Nephron (organoid): ENCODE data around the gene CNKSR3.

Experiments
- H3K27ac Mint-ChIP-seq, 3 experiments: 2 replicates each; pipeline ENCODE4 v1.8.0; 2020; ENCODE audit warnings: mixed read lengths in 3 of 3, mild to moderate bottlenecking in 2 of 3, moderate library complexity in 1 of 3
- H3K27me3 Mint-ChIP-seq: 2 replicates; pipeline ENCODE4 v1.8.0; 2021; ENCODE audit warnings: low read depth, mild to moderate bottlenecking, moderate library complexity, mixed read lengths
- H3K36me3 Mint-ChIP-seq: 2 replicates; pipeline ENCODE4 v1.8.0; 2020; ENCODE audit warnings: low read depth, mixed read lengths
- H3K4me1 Mint-ChIP-seq: 2 replicates; pipeline ENCODE4 v1.8.0; 2020; ENCODE audit warnings: mixed read lengths
- H3K4me3 Mint-ChIP-seq, 3 experiments: 2 replicates each; pipeline ENCODE4 v1.8.0; 2020; ENCODE audit warnings: mild to moderate bottlenecking in 3 of 3, mixed read lengths in 3 of 3, moderate library complexity in 2 of 3
- H3K9me3 Mint-ChIP-seq: 2 replicates; pipeline ENCODE4 v1.8.0; 2020; ENCODE audit warnings: mixed read lengths
- TF ChIP-seq, protein P1 (sequence below), 3 experiments: fragments of 200-600 bp; sonication (generic); IDR thresholded peaks; one replicate each; pipeline ENCODE4 v1.5.0; 2021; ENCODE audit warnings: antibody characterized with exemption in 3 of 3; ENCODE audit not compliant: unreplicated experiment in 3 of 3

Gene CNKSR3

GRCh38 chr6:154500769-154501577 is 9.5 kb downstream of the CNKSR3 start:
- H3K4me1 Mint-ChIP-seq, result peaks cover 68% of the 10 kb centered on the region
- peaks cover 37% of the 10 kb centered on the region for H3K36me3 Mint-ChIP-seq
- H3K27ac Mint-ChIP-seq, result peak overlapping the region; percentile 9 to 85 (median 62)
- no peaks in the 10 kb centered on the region for H3K27me3 Mint-ChIP-seq
- TF ChIP-seq, protein P1, sequence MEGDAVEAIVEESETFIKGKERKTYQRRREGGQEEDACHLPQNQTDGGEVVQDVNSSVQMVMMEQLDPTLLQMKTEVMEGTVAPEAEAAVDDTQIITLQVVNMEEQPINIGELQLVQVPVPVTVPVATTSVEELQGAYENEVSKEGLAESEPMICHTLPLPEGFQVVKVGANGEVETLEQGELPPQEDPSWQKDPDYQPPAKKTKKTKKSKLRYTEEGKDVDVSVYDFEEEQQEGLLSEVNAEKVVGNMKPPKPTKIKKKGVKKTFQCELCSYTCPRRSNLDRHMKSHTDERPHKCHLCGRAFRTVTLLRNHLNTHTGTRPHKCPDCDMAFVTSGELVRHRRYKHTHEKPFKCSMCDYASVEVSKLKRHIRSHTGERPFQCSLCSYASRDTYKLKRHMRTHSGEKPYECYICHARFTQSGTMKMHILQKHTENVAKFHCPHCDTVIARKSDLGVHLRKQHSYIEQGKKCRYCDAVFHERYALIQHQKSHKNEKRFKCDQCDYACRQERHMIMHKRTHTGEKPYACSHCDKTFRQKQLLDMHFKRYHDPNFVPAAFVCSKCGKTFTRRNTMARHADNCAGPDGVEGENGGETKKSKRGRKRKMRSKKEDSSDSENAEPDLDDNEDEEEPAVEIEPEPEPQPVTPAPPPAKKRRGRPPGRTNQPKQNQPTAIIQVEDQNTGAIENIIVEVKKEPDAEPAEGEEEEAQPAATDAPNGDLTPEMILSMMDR (IDR thresholded peaks at IDR 0.05; ENCODE audit: unreplicated experiment in 3 of 3), result peak; percentile 40 to 56 (median 42)
- no peaks in the 10 kb centered on the region for H3K9me3 Mint-ChIP-seq
- no peak overlapping the region for H3K4me3 Mint-ChIP-seq

- Mint-ChIP-seq H3K4me3 (no peak overlapping the region), H3K27me3 (no peaks in the 10 kb centered on the region)
- TF ChIP-seq, protein P1 (IDR thresholded peaks at IDR 0.05; ENCODE audit: unreplicated experiment in 3 of 3), result no peak
Measured at GRCh38 chr6:154499855-154500589, 10.5 kb downstream of the CNKSR3 start.

GRCh38 chr6:154498340-154498934 is 12.0 kb downstream of the CNKSR3 start:
- no peak overlapping the region for H3K4me3 Mint-ChIP-seq
- H3K9me3 Mint-ChIP-seq, result no peaks in the 10 kb centered on the region
- no peaks in the 10 kb centered on the region for H3K27me3 Mint-ChIP-seq
- peaks cover 54% of the 10 kb centered on the region for H3K4me1 Mint-ChIP-seq
- peaks cover 29% of the 10 kb centered on the region for H3K36me3 Mint-ChIP-seq
- TF ChIP-seq, protein P1 (IDR thresholded peaks at IDR 0.05; ENCODE audit: unreplicated experiment in 3 of 3), result no peak
- peak overlapping the region in 2 of 3 experiments; percentile 12 to 85 for H3K27ac Mint-ChIP-seq

More at GRCh38 chr6:154499855-154500589, 10.5 kb downstream of the CNKSR3 start:
- Mint-ChIP-seq H3K27ac (peak overlapping the region; percentile 5 to 85 (median 46)), H3K36me3 (peaks cover 38% of the 10 kb centered on the region), H3K4me1 (peaks cover 70% of the 10 kb centered on the region), H3K9me3 (no peaks in the 10 kb centered on the region)

GRCh38 chr6:154496793-154497517 is 13.5 kb downstream of the CNKSR3 start:
- H3K27me3 Mint-ChIP-seq, result no peaks in the 10 kb centered on the region
- no peaks in the 10 kb centered on the region for H3K9me3 Mint-ChIP-seq
- TF ChIP-seq, protein P1 (IDR thresholded peaks at IDR 0.05; ENCODE audit: unreplicated experiment in 3 of 3), result no peak
- peaks cover 23% of the 10 kb centered on the region for H3K36me3 Mint-ChIP-seq
- peaks cover 48% of the 10 kb centered on the region for H3K4me1 Mint-ChIP-seq
- H3K27ac Mint-ChIP-seq, result peak overlapping the region in 1 of 3 experiments; percentile 12
- no peak overlapping the region for H3K4me3 Mint-ChIP-seq

DNA sequence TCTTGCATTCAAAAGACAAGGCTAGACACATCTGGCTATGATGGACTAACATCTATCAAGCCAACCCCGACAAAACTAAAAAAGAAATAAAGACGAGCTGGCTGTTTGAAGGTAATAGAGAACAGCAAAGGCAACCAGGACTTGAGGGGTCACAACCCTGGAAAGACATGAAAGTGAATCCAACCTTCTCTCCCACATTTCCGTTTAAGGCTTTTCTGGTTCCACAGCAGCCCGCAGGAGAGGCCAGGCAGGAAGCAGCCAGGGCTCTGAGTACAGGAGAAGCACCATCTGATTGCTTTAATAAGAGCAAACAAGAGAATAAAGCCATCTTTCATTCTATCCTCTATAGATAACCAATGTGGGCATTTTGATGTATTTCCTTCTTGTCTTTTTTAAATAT is 14.3 kb downstream of the CNKSR3 start:
- TF ChIP-seq, protein P1 (IDR thresholded peaks at IDR 0.05; ENCODE audit: unreplicated experiment in 3 of 3), result no peak
- H3K27ac Mint-ChIP-seq, result peak overlapping the region in 2 of 3 experiments; percentile 6 to 12

More for the DNA sequence above, 14.3 kb downstream of the CNKSR3 start:
- no peaks in the 10 kb centered on the region for H3K9me3 Mint-ChIP-seq
- peaks cover 42% of the 10 kb centered on the region for H3K4me1 Mint-ChIP-seq
- H3K36me3 Mint-ChIP-seq, result peaks cover 20% of the 10 kb centered on the region
- no peak overlapping the region for H3K4me3 Mint-ChIP-seq
- no peaks in the 10 kb centered on the region for H3K27me3 Mint-ChIP-seq
